Stimulated activated naive CD4-positive, alpha-beta T cell treated with Interleukin-2 at 50 U/mL for 16 hours (primary cell): ENCODE measurements around the gene CLTB.

Experiments
- DNase-seq: peaks from one replicate; lab custom pipeline; 2025; lab: John Stamatoyannopoulos, UW

The CLTB gene

DNA sequence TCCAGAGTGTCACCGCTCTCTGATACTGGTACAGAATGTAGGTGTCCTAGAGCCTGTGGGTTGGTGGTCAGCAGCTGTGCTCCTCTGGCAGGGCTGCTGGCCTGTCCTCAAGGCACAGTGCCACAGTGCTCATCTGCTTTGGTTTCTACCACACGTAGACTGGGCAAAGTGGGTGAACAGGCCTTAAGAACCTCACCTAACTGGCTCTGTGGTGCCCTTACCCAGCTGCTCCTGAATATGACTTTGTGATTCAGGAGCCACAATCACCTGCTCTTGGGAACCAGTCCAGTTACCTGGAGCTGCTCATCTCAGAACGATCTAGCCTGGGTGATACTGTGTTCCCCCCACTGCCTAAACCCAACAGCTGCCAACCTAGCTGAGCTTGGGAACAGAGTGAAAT, 34.4 kb downstream of the CLTB start:
- DNase-seq, result no peak

- no peak for DNase-seq
Observed at GRCh38 chr5:176381423-176381822, 34.9 kb downstream of the CLTB start.

- DNase-seq, result no peak
Observed at GRCh38 chr5:176379881-176380280, 36.5 kb downstream of the CLTB start.

GRCh38 chr5:176373100-176373818, 43.1 kb downstream of the CLTB start:
- no peak for DNase-seq

- no peak for DNase-seq
Observed at GRCh38 chr5:176371621-176372539, 44.5 kb downstream of the CLTB start.

DNA sequence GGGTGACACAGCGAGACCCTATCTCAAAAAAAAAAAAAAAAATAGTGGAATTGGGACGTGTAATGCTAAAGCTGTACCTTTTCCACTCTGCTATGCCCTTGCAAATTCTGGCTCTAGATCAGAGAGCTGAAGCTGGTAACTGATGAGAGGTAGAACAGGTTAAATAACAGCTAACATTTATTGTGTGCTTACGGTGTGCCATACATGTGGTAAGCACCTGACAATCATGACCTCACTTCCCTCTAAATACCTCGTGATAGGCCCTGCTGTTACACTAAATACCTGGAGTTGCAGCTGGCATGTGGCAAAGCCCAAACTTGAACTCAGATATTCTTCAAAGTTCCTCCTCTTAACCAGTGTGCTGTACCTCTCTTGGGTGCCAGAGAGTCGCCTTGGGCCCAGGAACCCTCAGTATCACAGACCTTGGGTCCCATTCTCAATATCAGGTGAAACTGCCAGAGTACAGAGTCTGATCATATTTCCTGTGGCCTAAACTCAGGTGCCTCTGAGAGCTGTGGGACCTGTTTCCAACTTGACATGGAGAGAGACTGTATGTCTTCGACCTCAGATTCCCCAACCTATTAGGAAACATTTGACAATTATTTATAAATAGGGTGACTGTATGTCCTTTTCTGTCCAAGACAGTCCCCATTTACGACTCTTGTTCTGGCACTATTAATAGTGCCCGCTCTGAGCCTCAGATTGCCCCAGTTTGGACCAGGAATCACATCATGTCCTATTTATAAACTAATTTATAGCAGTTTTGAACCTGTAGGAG, 46.2 kb downstream of the CLTB start:
- no peak for DNase-seq

- no peak for DNase-seq
Observed at GRCh38 chr5:176368726-176369125, 47.6 kb downstream of the CLTB start.

- DNase-seq, result no peak
Observed at GRCh38 chr5:176366232-176366894, 50.0 kb downstream of the CLTB start.

- peak; percentile 62 for DNase-seq
Observed at GRCh38 chr5:176365351-176366231, 50.7 kb downstream of the CLTB start, which contains the start of gene ARL10. TSS of gene ARL10 (plus strand) at chr5:176365487. CDS start at chr5:176365564, 77 bp downstream.

- DNase-seq, result no peak
Observed at GRCh38 chr5:176364765-176365350, 51.5 kb downstream of the CLTB start.

DNA sequence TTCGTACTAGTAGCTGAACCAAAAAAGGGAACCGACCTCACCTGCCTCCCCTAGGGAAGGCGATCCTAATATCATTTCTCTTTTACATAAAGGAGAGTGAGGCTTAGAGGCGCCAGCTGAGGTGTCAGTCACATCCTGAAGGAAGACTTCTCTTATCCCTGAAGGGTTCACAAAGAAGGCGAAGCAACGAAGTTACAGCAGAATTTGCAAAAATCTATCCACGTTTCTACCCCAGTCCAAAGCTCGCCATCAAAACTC, 54.2 kb downstream of the CLTB start:
- DNase-seq, result no peak

GRCh38 chr5:176361437-176362232, 54.7 kb downstream of the CLTB start, which contains the start of gene KIAA1191:
TSS of gene KIAA1191 (minus strand) at chr5:176361764. CDS start at chr5:176359508, 2,256 bp downstream.
- peak; percentile 94 for DNase-seq

- DNase-seq, result no peak
Observed at GRCh38 chr5:176360894-176361436, 55.4 kb downstream of the CLTB start.

DNA sequence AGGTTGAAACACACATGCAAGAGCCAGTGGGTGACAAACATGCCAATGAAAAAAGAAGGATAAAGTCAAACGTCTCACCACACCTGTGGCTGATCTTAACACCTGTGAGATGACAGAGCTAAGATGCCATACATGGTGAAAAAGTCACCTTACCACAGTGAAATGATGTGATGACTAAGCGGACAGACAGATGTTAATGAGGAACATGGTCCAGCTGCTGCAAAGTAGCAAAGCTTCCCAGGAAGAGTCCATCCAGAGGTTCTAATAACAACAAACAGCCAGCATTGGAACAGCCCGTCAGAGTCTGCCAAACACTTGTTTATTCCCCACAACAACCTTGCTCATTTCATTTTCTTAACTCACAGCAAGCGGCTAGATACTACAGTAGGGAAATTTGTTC, 56.7 kb downstream of the CLTB start:
- DNase-seq, result no peak

- DNase-seq, result no peak
Observed at GRCh38 chr5:176356179-176356566, 60.2 kb downstream of the CLTB start.

DNA sequence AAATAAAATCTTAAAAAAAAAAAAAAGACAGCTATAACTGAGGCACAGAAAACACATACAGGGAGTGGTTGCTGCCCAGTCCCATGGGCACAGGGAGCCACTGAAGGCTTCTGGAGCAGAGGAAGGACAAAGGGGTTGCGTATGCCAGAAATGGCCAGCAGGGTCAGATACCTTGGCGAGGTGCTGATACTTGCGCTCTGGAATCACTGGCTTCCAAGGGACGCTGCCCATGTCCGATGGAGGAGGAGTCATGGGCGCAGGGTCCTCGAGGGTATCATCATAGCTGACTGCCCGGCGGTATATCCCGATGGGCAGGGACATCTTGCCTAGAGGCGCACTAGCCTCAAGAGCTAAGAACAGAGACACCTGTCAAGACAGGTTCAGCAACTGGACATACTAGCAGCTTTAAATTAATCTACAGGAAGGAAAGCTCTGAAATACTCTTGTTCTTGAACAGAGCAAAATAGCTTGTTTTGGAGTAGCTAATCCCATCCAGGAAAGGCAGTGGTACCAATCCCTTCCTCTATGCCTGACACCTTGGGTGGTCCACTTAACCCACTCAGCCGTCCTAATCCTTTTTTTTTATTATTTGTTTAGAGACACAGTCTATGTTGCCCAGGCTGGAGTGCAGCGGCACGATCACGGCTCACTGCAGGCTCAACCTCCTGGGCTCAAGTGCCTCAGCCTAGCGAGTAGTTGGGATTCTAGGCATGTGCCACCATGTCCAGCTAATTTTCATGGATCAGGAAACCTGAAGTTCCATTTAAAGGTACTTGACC, 60.8 kb downstream of the CLTB start:
- no peak for DNase-seq

- DNase-seq, result no peak
Observed at GRCh38 chr5:176353533-176353932, 62.8 kb downstream of the CLTB start.

DNA sequence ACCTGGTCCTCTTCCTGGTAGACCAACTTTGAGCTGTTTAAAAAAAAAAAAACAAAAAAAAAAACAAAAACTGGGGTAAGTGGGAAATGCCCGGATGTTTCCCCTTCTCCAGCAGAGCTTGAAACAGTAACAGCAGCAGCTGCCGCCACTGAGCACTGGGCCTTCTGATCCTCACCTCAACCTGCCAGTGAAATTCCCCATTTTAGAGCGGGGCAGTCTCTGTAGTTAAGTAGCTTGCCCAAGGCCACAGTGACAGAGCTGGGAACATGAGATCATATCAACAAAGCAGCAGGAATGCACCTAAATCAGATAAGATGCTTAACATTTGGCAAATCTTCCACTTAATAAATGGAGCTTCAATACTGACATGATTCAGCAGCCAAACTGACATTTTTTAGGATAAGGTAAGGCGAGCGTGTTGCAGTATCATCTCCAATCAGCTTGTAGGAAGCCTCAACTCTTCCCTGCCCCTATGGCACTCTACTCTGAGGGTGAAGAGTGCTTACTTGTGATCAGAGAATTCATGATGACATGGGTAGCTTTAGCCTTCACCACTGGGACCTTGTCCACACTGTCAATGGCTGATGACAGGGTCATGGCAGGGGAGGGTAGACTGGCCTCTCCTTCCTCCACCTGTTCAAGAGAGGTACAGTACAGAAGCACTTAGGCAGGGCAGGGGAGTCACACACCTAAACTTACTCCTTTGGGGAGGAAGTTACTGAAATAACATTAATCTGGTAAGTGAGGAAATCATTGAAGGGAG, 64.0 kb downstream of the CLTB start:
- DNase-seq, result no peak
